AG04450 (cell line): ENCODE results near the gene AFF3. TPM values are rescaled to one million over a fixed set of nuclear protein-coding genes. Genes with fewer than 3 reads are reported as not detected.
"Not testable (repeated sequence)": the region's sequence is repeated elsewhere in the genome, so short reads cannot be mapped to it uniquely, and the experiment has no call there.

ENCODE experiments used
- CTCF ChIA-PET: fragments of 300-600, 350-600 bp; formaldehyde crosslinking; extraction: SDS; loops from one replicate; lab custom pipeline; 2022; ENCODE audit warnings: antibody characterized with exemption, inconsistent platforms; lab: Charles Lee
- POLR2A ChIA-PET: fragments of 350-600 bp; formaldehyde crosslinking; extraction: SDS; loops from one replicate; lab custom pipeline; 2021; ENCODE audit warnings: antibody characterized with exemption, inconsistent platforms; lab: Yijun Ruan, JAX
- DNase-seq: peaks from one replicate; pipeline ENCODE4 v3.0.0-alpha.2; 2011; ENCODE audit warnings: low read depth, low spot score
- H3K27ac ChIP-seq: one replicate; pipeline ENCODE4 v1.5.1; 2012; ENCODE audit warnings: low read depth, low read length, control low read depth
- H3K27me3 ChIP-seq: one replicate; pipeline ENCODE4 v1.6.0; 2012; ENCODE audit warnings: low read length; ENCODE audit not compliant: control insufficient read depth, insufficient read depth
- H3K4me3 ChIP-seq: 2 replicates; pipeline ENCODE4 v1.5.1; 2011; ENCODE audit warnings: mild to moderate bottlenecking, low read depth, low read length, control low read depth
- H3K9me3 ChIP-seq: 2 replicates; pipeline ENCODE4 v1.5.1; 2012; ENCODE audit warnings: low read length; ENCODE audit not compliant: control insufficient read depth, insufficient read depth
- polyA plus RNA-seq: library from polyadenylated mRNA; depleted of rRNA; stranded (reverse); fragments of >200 nt; gene quantifications from 2 replicates; pipeline ENCODE4 v1.2.3, GENCODE V29; 2011
- TF ChIP-seq, protein P1 (sequence below): IDR thresholded peaks from 2 replicates; pipeline ENCODE4 v1.5.1; 2011; ENCODE audit warnings: low read depth, low read length, control low read depth, inconsistent platforms

The AFF3 gene
- polyA plus RNA-seq, 1 experiment: 17.9 TPM

- CTCF ChIA-PET: interaction anchor here (0.6 kb wide), 1 partner anchor 64 kb away, joined by 3 read pairs; no protein-coding TSS in a partner anchor
- H3K27me3 ChIP-seq: no peaks in the 10 kb centered on the region
- no peaks in the 10 kb centered on the region for H3K9me3 ChIP-seq
- no peak overlapping the region for H3K27ac ChIP-seq
- POLR2A ChIA-PET: no interaction called here
- DNase-seq: no peak
- TF ChIP-seq, protein P1, sequence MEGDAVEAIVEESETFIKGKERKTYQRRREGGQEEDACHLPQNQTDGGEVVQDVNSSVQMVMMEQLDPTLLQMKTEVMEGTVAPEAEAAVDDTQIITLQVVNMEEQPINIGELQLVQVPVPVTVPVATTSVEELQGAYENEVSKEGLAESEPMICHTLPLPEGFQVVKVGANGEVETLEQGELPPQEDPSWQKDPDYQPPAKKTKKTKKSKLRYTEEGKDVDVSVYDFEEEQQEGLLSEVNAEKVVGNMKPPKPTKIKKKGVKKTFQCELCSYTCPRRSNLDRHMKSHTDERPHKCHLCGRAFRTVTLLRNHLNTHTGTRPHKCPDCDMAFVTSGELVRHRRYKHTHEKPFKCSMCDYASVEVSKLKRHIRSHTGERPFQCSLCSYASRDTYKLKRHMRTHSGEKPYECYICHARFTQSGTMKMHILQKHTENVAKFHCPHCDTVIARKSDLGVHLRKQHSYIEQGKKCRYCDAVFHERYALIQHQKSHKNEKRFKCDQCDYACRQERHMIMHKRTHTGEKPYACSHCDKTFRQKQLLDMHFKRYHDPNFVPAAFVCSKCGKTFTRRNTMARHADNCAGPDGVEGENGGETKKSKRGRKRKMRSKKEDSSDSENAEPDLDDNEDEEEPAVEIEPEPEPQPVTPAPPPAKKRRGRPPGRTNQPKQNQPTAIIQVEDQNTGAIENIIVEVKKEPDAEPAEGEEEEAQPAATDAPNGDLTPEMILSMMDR: no peak
- no peak overlapping the region for H3K4me3 ChIP-seq
Observed at GRCh38 chr2:99666256-99666655, 476.1 kb downstream of the AFF3 start.

GRCh38 chr2:99663641-99664040 is 478.7 kb downstream of the AFF3 start:
- ChIA-PET CTCF (interaction anchor here (2.7 kb wide), 1 partner anchor 599 kb away, joined by 7 read pairs; no protein-coding TSS in a partner anchor), POLR2A (interaction anchor here (0.9 to 1.5 kb wide), 2 partner anchors 35 to 62 kb away, joined by 4 to 5 read pairs; no protein-coding TSS in a partner anchor)
- H3K9me3 ChIP-seq: no peaks in the 10 kb centered on the region
- no peak overlapping the region for H3K27ac ChIP-seq
- no peak overlapping the region for H3K4me3 ChIP-seq
- no peaks in the 10 kb centered on the region for H3K27me3 ChIP-seq
- DNase-seq: no peak
- TF ChIP-seq, protein P1: no peak

DNA sequence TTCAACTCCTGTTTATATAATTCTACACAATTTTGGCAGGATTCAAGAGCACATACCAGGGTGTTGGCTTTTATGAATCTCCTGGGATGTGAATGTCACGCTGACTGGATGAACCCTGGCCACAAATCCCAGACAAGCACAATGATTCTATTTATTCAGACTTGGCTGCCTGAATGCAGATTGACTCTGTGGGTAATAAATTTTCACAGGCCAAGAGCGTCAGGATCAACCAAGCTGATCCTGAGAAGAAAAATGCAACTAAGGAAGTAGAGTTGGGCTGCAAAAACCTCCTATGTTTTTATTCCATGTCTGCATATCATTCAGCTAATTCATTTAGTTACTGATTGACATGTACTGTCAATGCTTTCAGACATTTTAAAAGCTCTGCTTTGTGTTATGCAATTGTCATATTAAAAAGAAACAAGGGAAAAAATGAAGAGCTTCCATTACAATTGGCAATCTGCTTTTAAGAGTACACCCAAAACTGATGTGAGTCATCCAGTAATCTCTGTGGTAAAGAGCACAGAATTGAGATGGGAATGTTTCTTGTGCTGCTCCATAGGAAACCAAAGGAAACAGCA is 479.5 kb downstream of the AFF3 start:
- CTCF ChIA-PET: interaction anchor here (0.6 to 2.7 kb wide), 3 partner anchors 10 to 600 kb away, joined by 3 to 7 read pairs (median 3); no protein-coding TSS in a partner anchor
- TF ChIP-seq, protein P1: no peak
- POLR2A ChIA-PET: interaction anchor here (0.9 to 1.5 kb wide), 3 partner anchors 13 to 61 kb away, joined by 3 to 5 read pairs (median 4); no protein-coding TSS in a partner anchor
- Histone ChIP-seq H3K27me3 (no peaks in the 10 kb centered on the region), H3K27ac (peak overlapping the region; percentile 22), H3K9me3 (no peaks in the 10 kb centered on the region), H3K4me3 (no peak overlapping the region)
- DNase-seq: peak; percentile 82

DNA sequence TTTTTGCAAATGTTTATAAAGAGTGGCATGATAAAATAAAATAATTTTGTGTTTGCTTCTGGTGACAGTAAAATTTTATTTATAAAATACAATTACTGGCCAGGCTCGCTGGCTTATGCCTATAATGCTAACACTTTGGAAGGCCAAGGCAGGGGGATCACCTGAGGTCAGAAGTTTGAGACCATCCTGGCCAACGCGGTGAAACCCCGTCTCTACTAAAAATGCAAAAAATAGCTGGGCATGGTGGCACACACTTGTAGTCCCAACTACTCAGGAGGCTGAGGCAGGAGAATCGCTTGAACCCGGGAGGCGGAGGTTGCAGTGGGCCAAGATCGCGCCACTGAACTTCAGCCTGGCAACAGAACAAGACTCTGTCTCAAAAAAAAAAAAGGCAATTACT is 480.6 kb downstream of the AFF3 start:
- not testable (repeated sequence) for H3K4me3 ChIP-seq, H3K27ac ChIP-seq, H3K27me3 ChIP-seq, H3K9me3 ChIP-seq, DNase-seq
- ChIA-PET CTCF (interaction anchor here (2.7 kb wide), 1 partner anchor 601 kb away, joined by 7 read pairs; no protein-coding TSS in a partner anchor), POLR2A (interaction anchor here (1.5 kb wide), 1 partner anchor 36 kb away, joined by 5 read pairs; no protein-coding TSS in a partner anchor)

GRCh38 chr2:99660616-99661406 is 481.6 kb downstream of the AFF3 start:
- POLR2A ChIA-PET: no interaction called here
- CTCF ChIA-PET: no interaction called here
- H3K27me3 ChIP-seq: no peaks in the 10 kb centered on the region
- no peak for DNase-seq
- H3K27ac ChIP-seq: no peak overlapping the region
- TF ChIP-seq, protein P1: no peak
- no peak overlapping the region for H3K4me3 ChIP-seq
- no peaks in the 10 kb centered on the region for H3K9me3 ChIP-seq
